C4-2B (cell line): ENCODE results near the gene TIMM17A.

Experiments
- CTCF ChIP-seq: fragments of 450-650 bp; conservative IDR thresholded peaks from 2 replicates; pipeline ENCODE4 v1.5.1; 2017; ENCODE audit warnings: mild to moderate bottlenecking
- ZFX ChIP-seq: fragments of 450-650 bp; IDR thresholded peaks from 2 replicates; pipeline ENCODE4 v1.6.1; 2017

DNA sequence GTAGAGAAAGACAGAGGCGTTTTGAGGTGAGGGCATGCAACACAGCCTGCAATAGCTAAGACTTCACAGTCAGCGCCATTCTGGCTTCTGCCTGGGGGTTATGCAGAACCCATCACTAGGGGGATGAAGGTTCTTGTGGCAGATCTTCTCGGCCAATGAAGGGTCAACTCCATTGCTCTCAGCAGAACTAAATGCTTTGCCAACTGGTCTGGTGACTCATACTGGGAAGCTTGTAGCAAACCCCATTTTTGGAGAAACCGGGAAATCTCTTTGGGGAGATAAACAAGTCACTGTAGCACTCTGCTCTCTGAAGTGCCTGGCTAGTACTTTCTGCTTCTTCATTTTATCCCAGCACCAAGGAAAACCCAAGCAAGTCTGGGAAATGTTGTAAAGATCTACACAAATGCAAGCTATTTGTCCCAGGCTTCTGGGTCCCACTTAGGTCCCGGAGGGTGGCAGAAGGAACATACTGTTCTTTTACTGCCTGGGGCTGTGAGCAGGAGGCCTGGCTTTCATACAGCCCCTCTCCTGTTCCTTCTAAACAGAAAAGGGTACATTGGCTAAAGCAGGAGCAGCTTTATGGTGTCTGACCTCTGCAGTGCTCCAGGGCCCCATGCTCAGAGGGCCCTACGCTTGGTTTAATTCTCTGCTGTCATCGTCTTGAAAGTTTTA lies 37.8 kb upstream of the TIMM17A start:
- TF ChIP-seq CTCF = no peak
- TF ChIP-seq ZFX = no peak
